ENCODE results near the gene EPB41L3. TPM values are rescaled to one million over a fixed set of nuclear protein-coding genes. Genes with fewer than 3 reads are reported as not detected.

Gene EPB41L3
- total RNA-seq, 1 donor from 2014 or later, result 58.1 TPM

- H3K4me3 Mint-ChIP-seq, result no peak overlapping the region
- TF ChIP-seq, protein P1, sequence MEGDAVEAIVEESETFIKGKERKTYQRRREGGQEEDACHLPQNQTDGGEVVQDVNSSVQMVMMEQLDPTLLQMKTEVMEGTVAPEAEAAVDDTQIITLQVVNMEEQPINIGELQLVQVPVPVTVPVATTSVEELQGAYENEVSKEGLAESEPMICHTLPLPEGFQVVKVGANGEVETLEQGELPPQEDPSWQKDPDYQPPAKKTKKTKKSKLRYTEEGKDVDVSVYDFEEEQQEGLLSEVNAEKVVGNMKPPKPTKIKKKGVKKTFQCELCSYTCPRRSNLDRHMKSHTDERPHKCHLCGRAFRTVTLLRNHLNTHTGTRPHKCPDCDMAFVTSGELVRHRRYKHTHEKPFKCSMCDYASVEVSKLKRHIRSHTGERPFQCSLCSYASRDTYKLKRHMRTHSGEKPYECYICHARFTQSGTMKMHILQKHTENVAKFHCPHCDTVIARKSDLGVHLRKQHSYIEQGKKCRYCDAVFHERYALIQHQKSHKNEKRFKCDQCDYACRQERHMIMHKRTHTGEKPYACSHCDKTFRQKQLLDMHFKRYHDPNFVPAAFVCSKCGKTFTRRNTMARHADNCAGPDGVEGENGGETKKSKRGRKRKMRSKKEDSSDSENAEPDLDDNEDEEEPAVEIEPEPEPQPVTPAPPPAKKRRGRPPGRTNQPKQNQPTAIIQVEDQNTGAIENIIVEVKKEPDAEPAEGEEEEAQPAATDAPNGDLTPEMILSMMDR (conservative IDR thresholded peaks at IDR 0.05), result no peak
- no peaks in the 10 kb centered on the region for H3K27me3 Mint-ChIP-seq
- H3K9me3 Mint-ChIP-seq, result no peaks in the 10 kb centered on the region
- DNase-seq (ENCODE audit: extremely low spot score, unreplicated experiment), result no peak
- H3K27ac Mint-ChIP-seq, result no peak overlapping the region
- H3K36me3 Mint-ChIP-seq, result peaks cover 8% of the 10 kb centered on the region
- H3K4me1 Mint-ChIP-seq (ENCODE audit: unreplicated experiment), result no peaks in the 10 kb centered on the region
Measured at GRCh38 chr18:5395860-5396448, 147.8 kb downstream of the EPB41L3 start.

DNA sequence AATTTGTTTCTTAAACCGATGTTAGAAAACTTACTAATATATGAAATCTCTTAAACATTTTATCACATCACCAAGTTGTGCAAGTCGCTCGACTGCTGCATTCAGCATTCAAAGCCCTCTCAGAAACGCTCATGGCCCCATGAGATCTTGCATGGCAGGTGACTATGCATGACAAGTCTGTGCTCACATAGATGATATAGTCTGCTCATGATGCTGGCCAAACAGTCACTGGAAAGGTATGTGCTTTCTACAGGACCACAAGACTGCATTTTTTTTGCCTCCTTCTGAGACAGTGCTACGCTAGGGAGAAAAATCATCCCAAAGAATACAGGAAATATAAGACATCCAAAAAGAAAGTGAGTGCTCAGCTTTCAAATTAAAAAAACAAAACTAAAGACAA is 150.0 kb downstream of the EPB41L3 start:
- H3K4me1 Mint-ChIP-seq (ENCODE audit: unreplicated experiment), result no peaks in the 10 kb centered on the region
- no peak overlapping the region for H3K4me3 Mint-ChIP-seq
- no peaks in the 10 kb centered on the region for H3K9me3 Mint-ChIP-seq
- no peaks in the 10 kb centered on the region for H3K27me3 Mint-ChIP-seq
- H3K27ac Mint-ChIP-seq, result no peak overlapping the region
- TF ChIP-seq, protein P1 (conservative IDR thresholded peaks at IDR 0.05), result no peak
- no peak for DNase-seq (ENCODE audit: extremely low spot score, unreplicated experiment)
- H3K36me3 Mint-ChIP-seq, result peaks cover 11% of the 10 kb centered on the region

- no peaks in the 10 kb centered on the region for H3K9me3 Mint-ChIP-seq
- peaks cover 6% of the 10 kb centered on the region for H3K36me3 Mint-ChIP-seq
- H3K4me3 Mint-ChIP-seq, result no peak overlapping the region
- TF ChIP-seq, protein P1 (conservative IDR thresholded peaks at IDR 0.05), result no peak
- no peak for DNase-seq (ENCODE audit: extremely low spot score, unreplicated experiment)
- H3K27me3 Mint-ChIP-seq, result no peaks in the 10 kb centered on the region
- H3K4me1 Mint-ChIP-seq (ENCODE audit: unreplicated experiment), result no peaks in the 10 kb centered on the region
- no peak overlapping the region for H3K27ac Mint-ChIP-seq
Measured at GRCh38 chr18:5391409-5391808, 152.4 kb downstream of the EPB41L3 start.

GRCh38 chr18:5389356-5389755 is 154.4 kb downstream of the EPB41L3 start:
- TF ChIP-seq, protein P1 (conservative IDR thresholded peaks at IDR 0.05), result no peak
- DNase-seq (ENCODE audit: extremely low spot score, unreplicated experiment), result no peak
- Mint-ChIP-seq H3K4me1 (ENCODE audit: unreplicated experiment) (no peaks in the 10 kb centered on the region), H3K36me3 (peaks cover 6% of the 10 kb centered on the region), H3K9me3 (no peaks in the 10 kb centered on the region), H3K27ac (no peak overlapping the region), H3K4me3 (no peak overlapping the region), H3K27me3 (no peaks in the 10 kb centered on the region)

- Mint-ChIP-seq H3K9me3 (no peaks in the 10 kb centered on the region), H3K36me3 (peaks cover 5% of the 10 kb centered on the region), H3K27me3 (no peaks in the 10 kb centered on the region), H3K4me3 (no peak overlapping the region), H3K27ac (no peak overlapping the region), H3K4me1 (ENCODE audit: unreplicated experiment) (no peaks in the 10 kb centered on the region)
- TF ChIP-seq, protein P1 (conservative IDR thresholded peaks at IDR 0.05), result no peak
- no peak for DNase-seq (ENCODE audit: extremely low spot score, unreplicated experiment)
Measured at GRCh38 chr18:5388896-5389295, 154.9 kb downstream of the EPB41L3 start.

GRCh38 chr18:5380586-5380985 is 163.2 kb downstream of the EPB41L3 start:
- Mint-ChIP-seq H3K4me1 (ENCODE audit: unreplicated experiment) (no peaks in the 10 kb centered on the region), H3K9me3 (no peaks in the 10 kb centered on the region), H3K27me3 (peaks cover 3% of the 10 kb centered on the region), H3K36me3 (no peaks in the 10 kb centered on the region), H3K27ac (no peak overlapping the region), H3K4me3 (no peak overlapping the region)
- TF ChIP-seq, protein P1 (conservative IDR thresholded peaks at IDR 0.05), result no peak
- no peak for DNase-seq (ENCODE audit: extremely low spot score, unreplicated experiment)
